Measurements from ENCODE around the gene MS4A4A. TPM values are rescaled to one million over a fixed set of nuclear protein-coding genes. Genes with fewer than 3 reads are reported as not detected.

Gene MS4A4A
- total and polyA plus RNA-seq, 2 of the 8 experiments (the other 6 are each of a cell fraction or from before 2014, with no cell fraction given): not detected

GRCh38 chr11:60343094-60343704 is 62.7 kb downstream of the MS4A4A start:
- no peak overlapping the region for H4K5ac ChIP-seq (ENCODE audit: insufficient read length, low read depth, low read length)
- ChIA-PET POLR2A (ENCODE audit: partially characterized antibody) (no interaction called here), CTCF (ENCODE audit: partially characterized antibody) (interaction anchor here (0.7 to 8.4 kb wide), 37 partner anchors 9 to 526 kb away, joined by 3 to 115 read pairs (median 4); partner anchors contain the start of gene MS4A14)
- no peak overlapping the region for H3K9ac ChIP-seq (replicated peaks in 1 of 4; ENCODE audit: extremely low read depth in 1 of 4, low read depth in 3 of 4, low read length in 3 of 4)
- no peaks in the 10 kb centered on the region for H3K27me3 ChIP-seq (replicated peaks in 1 of 4; ENCODE audit: control insufficient read depth in 3 of 4, extremely low read depth in 1 of 4, insufficient read depth in 3 of 4, low read length in 3 of 4)
- no peak overlapping the region for H3K18ac ChIP-seq (ENCODE audit: extremely low read depth, low read length)
- peaks cover 0 to 4% (median 0%) of the 10 kb centered on the region in 4 experiments; a peak in 1 of 7 replicates for H3K4me1 ChIP-seq (replicated peaks in 1 of 4; ENCODE audit: control insufficient read depth in 3 of 4, insufficient read depth in 4 of 4, low read length in 3 of 4)
- no peak overlapping the region for H2BK20ac ChIP-seq (ENCODE audit: low read length)
- H3K4ac ChIP-seq (replicated peaks; ENCODE audit: insufficient read length, low read depth, low read length): no peak overlapping the region
- H4K20me1 ChIP-seq (replicated peaks in 1 of 2; ENCODE audit: control insufficient read depth in 1 of 2, insufficient read depth in 2 of 2, low read length in 2 of 2): no peaks in the 10 kb centered on the region
- no peak overlapping the region for H2AK5ac ChIP-seq (ENCODE audit: low read depth, low read length)
- no peak overlapping the region for H3K14ac ChIP-seq (ENCODE audit: insufficient read length)
- H3K9me3 ChIP-seq (ENCODE audit: insufficient read depth in 2 of 2, low read depth in 1 of 2, low read length in 1 of 2): no peaks in the 10 kb centered on the region
- H3K56ac ChIP-seq (replicated peaks; ENCODE audit: insufficient read length, low read depth, low read length): no peak overlapping the region
- FAIRE-seq (no peak), DNase-seq (ENCODE audit: low read depth in 1 of 2, low spot score in 2 of 2) (no peak)
- H3K27ac ChIP-seq (ENCODE audit: low read depth, low read length): no peak overlapping the region
- H3K79me2 ChIP-seq (ENCODE audit: control insufficient read depth in 1 of 2, insufficient read depth in 2 of 2, low read length in 2 of 2): no peaks in the 10 kb centered on the region
- no peak overlapping the region for H2BK120ac ChIP-seq (replicated peaks; ENCODE audit: low read depth, low read length)
- TF ChIP-seq SIX5 (IDR thresholded peaks at IDR 0.05; ENCODE audit: low read depth, low read length) (no peak), RAD21 (IDR thresholded peaks at IDR 0.05 in 1 of 2, conservative IDR thresholded peaks at IDR 0.05 in 1 of 2; ENCODE audit: low read depth in 2 of 2, low read length in 2 of 2) (peak; percentile 20 to 23; a peak in 2 of 4 replicates), CTCF (IDR thresholded peaks at IDR 0.05; ENCODE audit: control extremely low read depth in 1 of 3, insufficient read depth in 1 of 3, low read depth in 1 of 3, low read length in 3 of 3) (peak in 2 of 3 experiments; percentile 40 to 42; a peak in 2 of 4 replicates)
- H3K36me3 ChIP-seq (ENCODE audit: control insufficient read depth in 2 of 4, insufficient read depth in 4 of 4, low read length in 3 of 4): no peaks in the 10 kb centered on the region
- H3K23me2 ChIP-seq (ENCODE audit: low read depth, low read length): no peaks in the 10 kb centered on the region
- H3K4me2 ChIP-seq (ENCODE audit: insufficient read depth in 1 of 2, low read depth in 2 of 2, low read length in 2 of 2): no peak overlapping the region
- no peak overlapping the region for H3K23ac ChIP-seq (ENCODE audit: insufficient read length)
- no peak overlapping the region for H2AFZ ChIP-seq (ENCODE audit: low read length)
- no peak overlapping the region for H3K4me3 ChIP-seq (ENCODE audit: extremely low read depth in 1 of 4, insufficient read depth in 2 of 4, low read depth in 3 of 4, low read length in 4 of 4)
- H4K91ac ChIP-seq (replicated peaks; ENCODE audit: insufficient read length, low read length): no peak overlapping the region
- H2BK15ac ChIP-seq (ENCODE audit: low read length): no peak overlapping the region; the same call in 1 of the 2 replicates
- no peak overlapping the region for H2BK5ac ChIP-seq (ENCODE audit: low read depth, low read length)
- no peak overlapping the region for H4K8ac ChIP-seq (ENCODE audit: extremely low read depth, insufficient read depth, low read length)
- 76% methylated on average over 10 of the region's 10 CpGs; no CpG with 5 or more reads in 1 of the 2 experiments for WGBS, 2 experiments (ENCODE audit: extremely low coverage in 1 of 2, insufficient coverage in 1 of 2, insufficient read length in 1 of 2, insufficient replicate concordance in 2 of 2, low coverage in 1 of 2, low lambda C conversion rate in 2 of 2, missing lambda C conversion rate in 1 of 2)
- H2BK12ac ChIP-seq (ENCODE audit: low read depth, low read length): no peak overlapping the region
- no peaks in the 10 kb centered on the region for H3K79me1 ChIP-seq (ENCODE audit: low read depth, low read length)
